ENCODE measurements around the gene RALGPS1.

The RALGPS1 gene

GRCh38 chr9:127149010-127149409, 234.4 kb downstream of the RALGPS1 start:
- no peak for DNase-seq (ENCODE audit: low read depth in 2 of 3, low spot score in 1 of 3)

- no peak for DNase-seq (ENCODE audit: low read depth in 2 of 3, low spot score in 1 of 3)
Measured at GRCh38 chr9:127149463-127150390, 235.1 kb downstream of the RALGPS1 start.

GRCh38 chr9:127153501-127153900, 238.9 kb downstream of the RALGPS1 start:
- DNase-seq (ENCODE audit: low read depth in 2 of 3, low spot score in 1 of 3), result no peak

GRCh38 chr9:127154003-127154389, 239.4 kb downstream of the RALGPS1 start:
- DNase-seq (ENCODE audit: low read depth in 2 of 3, low spot score in 1 of 3), result no peak

- DNase-seq (ENCODE audit: low read depth in 2 of 3, low spot score in 1 of 3), result peak in 1 of 3 donors; percentile 12
Measured at GRCh38 chr9:127154390-127155191, 240.0 kb downstream of the RALGPS1 start.

GRCh38 chr9:127155314-127155960, 240.9 kb downstream of the RALGPS1 start:
- DNase-seq (ENCODE audit: low read depth in 2 of 3, low spot score in 1 of 3), result no peak

GRCh38 chr9:127158786-127159324, 244.3 kb downstream of the RALGPS1 start:
- DNase-seq (ENCODE audit: low read depth in 2 of 3, low spot score in 1 of 3), result no peak

- no peak for DNase-seq (ENCODE audit: low read depth in 2 of 3, low spot score in 1 of 3)
Measured at GRCh38 chr9:127159325-127159801, 244.8 kb downstream of the RALGPS1 start.

GRCh38 chr9:127159949-127160610, 245.5 kb downstream of the RALGPS1 start:
- DNase-seq (ENCODE audit: low read depth in 2 of 3, low spot score in 1 of 3), result no peak

- DNase-seq (ENCODE audit: low read depth in 2 of 3, low spot score in 1 of 3), result no peak
Measured at GRCh38 chr9:127161081-127161624, 246.6 kb downstream of the RALGPS1 start.

- DNase-seq (ENCODE audit: low read depth in 2 of 3, low spot score in 1 of 3), result no peak
Measured at GRCh38 chr9:127162046-127162863, 247.7 kb downstream of the RALGPS1 start.

GRCh38 chr9:127162864-127163365, 248.3 kb downstream of the RALGPS1 start:
- no peak for DNase-seq (ENCODE audit: low read depth in 2 of 3, low spot score in 1 of 3)

GRCh38 chr9:127163409-127163808, 248.8 kb downstream of the RALGPS1 start:
- no peak for DNase-seq (ENCODE audit: low read depth in 2 of 3, low spot score in 1 of 3)

GRCh38 chr9:127165116-127165515, 250.5 kb downstream of the RALGPS1 start:
- DNase-seq (ENCODE audit: low read depth in 2 of 3, low spot score in 1 of 3), result no peak

- no peak for DNase-seq (ENCODE audit: low read depth in 2 of 3, low spot score in 1 of 3)
Measured at GRCh38 chr9:127166111-127166510, 251.5 kb downstream of the RALGPS1 start.

- DNase-seq (ENCODE audit: low read depth in 2 of 3, low spot score in 1 of 3), result no peak
Measured at GRCh38 chr9:127166651-127167524, 252.3 kb downstream of the RALGPS1 start.

- no peak for DNase-seq (ENCODE audit: low read depth in 2 of 3, low spot score in 1 of 3)
Measured at GRCh38 chr9:127167560-127168326, 253.2 kb downstream of the RALGPS1 start.

Data from stimulated activated CD4-positive, alpha-beta T cell treated with anti-CD3 and anti-CD28 coated beads, Interleukin-12 subunit alpha, Interleukin-12 subunit beta, amount 100 ng/mL, for 48 hours (primary cell).